ENCODE results near the gene ITIH1. TPM values are rescaled to one million over a fixed set of nuclear protein-coding genes. Genes with fewer than 3 reads are reported as not detected.

The ITIH1 gene
- total and polyA plus RNA-seq, 2 experiments from 2014 or later, result not detected

GRCh38 chr3:52801839-52802238 is 24.4 kb downstream of the ITIH1 start:
- Histone ChIP-seq H3K27ac (no peak overlapping the region), H3K9ac (no peak overlapping the region), H4K20me1 (ENCODE audit: insufficient read depth) (no peaks in the 10 kb centered on the region), H3K36me3 (ENCODE audit: low read depth) (no peaks in the 10 kb centered on the region), H3K9me3 (ENCODE audit: low read depth) (no peaks in the 10 kb centered on the region), H3F3A (ENCODE audit: insufficient read depth) (no peaks in the 10 kb centered on the region), H3K27me3 (replicated peaks; ENCODE audit: insufficient read depth) (no peaks in the 10 kb centered on the region), H3K79me2 (ENCODE audit: insufficient read depth) (no peaks in the 10 kb centered on the region), H3K4me2 (ENCODE audit: unreplicated experiment) (no peak overlapping the region), H3K4me3 (no peak overlapping the region), H3K9me2 (ENCODE audit: insufficient read depth) (no peaks in the 10 kb centered on the region), H2AFZ (no peak overlapping the region), H3K4me1 (ENCODE audit: insufficient read depth) (0 out of 2 replicates have a peak, but pooled peaks cover 4% of the 10 kb centered on the region)
- 32 to 40% methylated on average over 5 of the region's 5 CpGs for WGBS, 2 experiments (ENCODE audit: low coverage in 1 of 2, low lambda C conversion rate in 2 of 2, missing lambda C conversion rate in 2 of 2)
- no peak for DNase-seq
- in situ Hi-C loops (cut with MboI), result no loop called here
- TF ChIP-seq EZH2phosphoT487 (IDR thresholded peaks at IDR 0.05; ENCODE audit: insufficient read depth, low read depth) (no peak), EZH2 (IDR thresholded peaks at IDR 0.05; ENCODE audit: insufficient read depth, poor library complexity, severe bottlenecking) (no peak)

- 0 out of 2 replicates have a peak, but pooled peaks cover 4% of the 10 kb centered on the region for H3K4me1 ChIP-seq (ENCODE audit: insufficient read depth)
- TF ChIP-seq EZH2phosphoT487 (IDR thresholded peaks at IDR 0.05; ENCODE audit: insufficient read depth, low read depth), result no peak
- no peak for TF ChIP-seq EZH2 (IDR thresholded peaks at IDR 0.05; ENCODE audit: insufficient read depth, poor library complexity, severe bottlenecking)
- no peak overlapping the region for H3K4me2 ChIP-seq (ENCODE audit: unreplicated experiment)
- no peaks in the 10 kb centered on the region for H3K79me2 ChIP-seq (ENCODE audit: insufficient read depth)
- no peaks in the 10 kb centered on the region for H3K27me3 ChIP-seq (replicated peaks; ENCODE audit: insufficient read depth)
- no peak overlapping the region for H3K9ac ChIP-seq
- H4K20me1 ChIP-seq (ENCODE audit: insufficient read depth), result no peaks in the 10 kb centered on the region
- H2AFZ ChIP-seq, result no peak overlapping the region
- H3K27ac ChIP-seq, result no peak overlapping the region
- no peaks in the 10 kb centered on the region for H3K36me3 ChIP-seq (ENCODE audit: low read depth)
- H3K9me3 ChIP-seq (ENCODE audit: low read depth), result no peaks in the 10 kb centered on the region
- no peak overlapping the region for H3K4me3 ChIP-seq
- H3K9me2 ChIP-seq (ENCODE audit: insufficient read depth), result no peaks in the 10 kb centered on the region
- H3F3A ChIP-seq (ENCODE audit: insufficient read depth), result no peaks in the 10 kb centered on the region
- WGBS, 2 experiments (ENCODE audit: low coverage in 1 of 2, low lambda C conversion rate in 2 of 2, missing lambda C conversion rate in 2 of 2), result 48 to 58% methylated on average over 17 to 19 of the region's 19 CpGs
- in situ Hi-C loops (cut with MboI), result no loop called here
- DNase-seq, result no peak
Observed at GRCh38 chr3:52805270-52806039, 28.1 kb downstream of the ITIH1 start.

GRCh38 chr3:52809149-52809548 is 31.8 kb downstream of the ITIH1 start:
- no peak for DNase-seq
- Histone ChIP-seq H3K4me3 (no peak overlapping the region), H3K27ac (no peak overlapping the region), H3K27me3 (replicated peaks; ENCODE audit: insufficient read depth) (no peaks in the 10 kb centered on the region), H3K36me3 (ENCODE audit: low read depth) (no peaks in the 10 kb centered on the region), H3F3A (ENCODE audit: insufficient read depth) (no peaks in the 10 kb centered on the region), H3K4me1 (ENCODE audit: insufficient read depth) (no peaks in the 10 kb centered on the region), H3K9me3 (ENCODE audit: low read depth) (no peaks in the 10 kb centered on the region), H3K9me2 (ENCODE audit: insufficient read depth) (no peaks in the 10 kb centered on the region), H3K79me2 (ENCODE audit: insufficient read depth) (no peaks in the 10 kb centered on the region), H2AFZ (no peak overlapping the region), H3K9ac (no peak overlapping the region), H3K4me2 (ENCODE audit: unreplicated experiment) (no peak overlapping the region), H4K20me1 (ENCODE audit: insufficient read depth) (no peaks in the 10 kb centered on the region)
- TF ChIP-seq EZH2 (IDR thresholded peaks at IDR 0.05; ENCODE audit: insufficient read depth, poor library complexity, severe bottlenecking), result no peak
- no peak for TF ChIP-seq EZH2phosphoT487 (IDR thresholded peaks at IDR 0.05; ENCODE audit: insufficient read depth, low read depth)
- whole genome bisulfite sequencing, 2 experiments (ENCODE audit: low coverage in 1 of 2, low lambda C conversion rate in 2 of 2, missing lambda C conversion rate in 2 of 2), result 23 to 25% methylated on average over 2 of the region's 2 CpGs
- in situ Hi-C loops (cut with MboI), result no loop called here

- in situ Hi-C loops (cut with MboI), result no loop called here
- no peak overlapping the region for H3K4me3 ChIP-seq
- 41 to 43% methylated on average over 7 of the region's 7 CpGs for WGBS, 2 experiments (ENCODE audit: low coverage in 1 of 2, low lambda C conversion rate in 2 of 2, missing lambda C conversion rate in 2 of 2)
- no peak overlapping the region for H3K27ac ChIP-seq
- no peaks in the 10 kb centered on the region for H3K36me3 ChIP-seq (ENCODE audit: low read depth)
- TF ChIP-seq EZH2 (IDR thresholded peaks at IDR 0.05; ENCODE audit: insufficient read depth, poor library complexity, severe bottlenecking), result no peak
- TF ChIP-seq EZH2phosphoT487 (IDR thresholded peaks at IDR 0.05; ENCODE audit: insufficient read depth, low read depth), result no peak
- no peaks in the 10 kb centered on the region for H3K79me2 ChIP-seq (ENCODE audit: insufficient read depth)
- no peaks in the 10 kb centered on the region for H3K27me3 ChIP-seq (replicated peaks; ENCODE audit: insufficient read depth)
- H3K9me2 ChIP-seq (ENCODE audit: insufficient read depth), result no peaks in the 10 kb centered on the region
- no peak overlapping the region for H2AFZ ChIP-seq
- H3K9ac ChIP-seq, result no peak overlapping the region
- no peaks in the 10 kb centered on the region for H3F3A ChIP-seq (ENCODE audit: insufficient read depth)
- no peaks in the 10 kb centered on the region for H3K9me3 ChIP-seq (ENCODE audit: low read depth)
- no peaks in the 10 kb centered on the region for H3K4me1 ChIP-seq (ENCODE audit: insufficient read depth)
- H4K20me1 ChIP-seq (ENCODE audit: insufficient read depth), result no peaks in the 10 kb centered on the region
- no peak for DNase-seq
- no peak overlapping the region for H3K4me2 ChIP-seq (ENCODE audit: unreplicated experiment)
Observed at GRCh38 chr3:52809662-52810377, 32.4 kb downstream of the ITIH1 start.

Data from GM23248 (cell line).